Activated effector memory CD4-positive, alpha-beta T cell treated with anti-CD3 and anti-CD28 coated beads, Interleukin-2, amount 50 U/mL, for 16 hours (primary cell): ENCODE data around the gene RNF182.
"Not testable (repeated sequence)": the region's sequence is repeated elsewhere in the genome, so short reads cannot be mapped to it uniquely, and the experiment has no call there.

Source experiments
- DNase-seq: peaks from one replicate; pipeline ENCODE4 v3.0.0-alpha.2; 2020

RNF182 gene

DNA sequence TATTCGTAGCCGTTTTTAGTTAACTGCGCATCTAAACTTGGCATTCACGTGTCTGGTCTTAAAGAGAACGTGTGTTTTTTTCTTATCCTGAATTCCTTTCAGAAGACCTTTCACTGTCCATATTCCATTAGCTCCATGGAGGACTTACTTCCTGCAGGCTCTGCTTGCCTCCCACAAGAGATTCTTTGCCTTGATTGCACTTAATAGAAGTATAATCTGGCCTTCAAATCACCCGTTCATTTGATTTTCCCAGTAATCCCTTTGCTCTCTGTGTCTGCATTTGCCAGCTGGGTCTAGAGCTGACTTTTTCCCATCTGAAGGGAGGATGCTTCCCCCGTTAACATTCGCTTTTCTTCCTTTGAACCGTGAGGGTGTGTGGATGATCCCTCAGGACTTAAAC is 79.5 kb downstream of the RNF182 start:
- no peak for DNase-seq

DNA sequence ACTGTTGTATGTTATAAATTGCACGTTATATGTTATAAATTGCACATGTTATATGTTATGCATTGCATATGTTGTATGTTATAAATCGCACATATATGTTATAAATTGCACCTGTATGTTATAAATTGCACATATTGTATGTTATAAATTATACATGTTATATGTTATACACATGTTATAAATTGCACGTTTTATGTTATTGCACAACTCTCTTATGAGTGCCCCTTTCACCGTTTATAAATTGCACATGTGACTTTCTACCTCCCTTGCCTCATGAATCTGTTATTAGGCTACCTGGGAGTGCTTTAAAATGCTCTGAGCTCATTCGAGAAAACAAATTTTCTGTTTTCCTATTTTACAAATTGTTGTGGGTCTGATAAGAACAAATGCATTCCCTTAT is 84.1 kb downstream of the RNF182 start:
- DNase-seq: no peak

DNA sequence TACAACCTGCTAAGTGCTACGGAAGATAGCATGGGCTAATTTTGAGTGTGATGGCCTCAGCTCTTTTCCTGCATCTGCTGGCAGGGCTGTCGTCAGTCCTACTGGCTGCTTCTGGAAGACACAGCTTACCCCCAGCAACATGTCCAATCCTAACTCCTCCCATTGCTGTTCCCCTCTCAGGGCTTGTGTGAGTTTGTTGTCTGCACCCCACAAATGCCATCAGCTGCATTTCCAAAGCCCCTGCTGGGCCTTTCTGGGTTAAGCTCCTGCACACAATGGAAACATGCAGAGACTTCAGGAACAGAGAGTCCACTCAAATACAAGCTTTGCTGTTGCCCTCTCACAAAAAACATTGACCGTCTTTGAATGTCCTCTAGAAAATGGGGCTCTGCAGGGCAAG is 84.7 kb downstream of the RNF182 start:
- no peak for DNase-seq

DNA sequence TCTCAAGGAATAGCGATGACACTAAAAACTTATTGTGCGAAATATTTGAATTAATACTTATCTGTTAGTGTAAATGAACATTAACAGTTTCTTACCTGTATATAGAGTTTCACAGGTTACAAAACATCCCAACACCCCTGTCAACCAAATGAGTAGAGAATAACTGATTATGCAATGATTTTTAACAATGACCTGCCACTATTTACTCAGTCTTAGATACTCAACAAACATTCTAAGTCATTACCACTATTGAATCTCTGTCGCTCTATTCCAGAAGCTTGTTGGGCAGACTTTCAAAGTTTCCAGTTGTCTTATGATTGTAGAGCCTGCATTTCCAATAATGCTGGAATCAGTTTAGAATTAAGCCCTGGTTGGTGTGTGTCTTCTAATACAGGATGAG is 85.5 kb downstream of the RNF182 start:
- no peak for DNase-seq

DNA sequence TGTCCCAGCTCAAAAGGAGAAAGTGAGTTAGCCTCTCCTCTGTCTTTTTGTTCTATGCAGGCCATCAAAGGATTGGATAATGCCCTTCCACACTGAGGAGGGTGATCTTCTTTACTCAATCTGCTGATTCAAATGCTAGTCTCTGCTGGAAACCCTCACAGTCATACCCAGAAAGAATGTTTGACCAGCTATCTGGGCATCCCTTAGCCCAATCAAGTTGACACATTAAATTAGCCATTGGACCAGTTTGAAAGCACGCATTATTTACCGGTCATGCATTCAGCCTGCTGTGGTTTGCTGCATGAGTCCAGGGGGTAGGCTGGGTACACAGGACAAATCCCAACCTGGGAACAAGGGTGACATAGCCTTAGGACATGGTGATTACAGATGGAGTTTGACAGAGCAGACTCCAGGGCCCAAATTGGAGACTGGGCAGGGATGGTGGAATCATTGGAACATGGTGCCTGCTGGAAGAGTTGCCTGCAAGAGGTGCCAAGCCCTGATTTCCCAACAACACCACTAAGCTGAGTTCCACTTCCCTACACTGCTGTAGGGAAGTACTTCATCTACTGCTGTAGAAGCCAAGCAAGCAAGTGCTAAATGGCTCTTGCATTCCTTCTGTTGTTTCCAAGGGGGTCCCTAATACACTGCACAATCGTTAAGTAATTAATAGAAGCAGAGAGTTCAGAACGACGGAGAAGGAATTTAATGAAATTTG is 87.7 kb downstream of the RNF182 start:
- DNase-seq: no peak

DNA sequence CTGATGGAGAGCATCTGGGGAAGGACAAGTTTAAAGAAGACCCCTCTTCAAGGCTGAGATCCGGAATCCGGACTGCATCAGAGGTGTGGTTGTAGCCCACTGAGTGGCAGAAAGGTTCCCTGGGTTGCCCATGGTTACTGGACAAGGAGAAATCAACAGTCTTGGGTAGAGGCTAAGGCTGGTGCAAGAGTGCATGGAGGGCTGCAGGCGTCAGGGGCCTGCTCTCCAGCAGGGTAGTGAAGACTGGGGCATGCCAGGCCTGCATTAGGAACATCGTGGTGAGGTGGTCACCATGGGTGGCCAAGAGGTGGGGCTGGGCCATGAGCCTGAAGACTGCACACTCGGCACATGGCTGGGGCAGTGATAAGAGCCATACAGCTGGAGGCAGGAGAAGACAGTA is 91.2 kb downstream of the RNF182 start:
- no peak for DNase-seq

DNA sequence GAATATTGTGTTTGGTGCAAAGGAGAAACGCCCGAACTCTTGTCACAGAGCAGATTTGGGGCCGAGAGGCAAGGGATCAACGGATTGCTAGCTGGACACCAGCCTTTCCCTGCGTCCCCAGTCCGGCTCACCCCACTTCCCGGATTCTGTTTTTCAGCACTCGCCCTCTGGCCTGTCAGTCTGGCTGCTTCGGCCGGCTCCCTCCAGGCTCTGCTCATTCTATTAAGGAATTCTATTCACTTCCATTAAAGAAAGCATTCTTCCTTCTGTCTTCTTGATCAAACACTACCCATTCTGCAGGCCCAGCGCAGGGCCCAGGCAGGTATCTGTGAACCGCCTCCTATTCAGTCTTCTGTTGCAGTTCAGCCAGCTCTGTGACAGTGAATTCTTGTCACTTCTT is 91.7 kb downstream of the RNF182 start:
- DNase-seq: no peak

DNA sequence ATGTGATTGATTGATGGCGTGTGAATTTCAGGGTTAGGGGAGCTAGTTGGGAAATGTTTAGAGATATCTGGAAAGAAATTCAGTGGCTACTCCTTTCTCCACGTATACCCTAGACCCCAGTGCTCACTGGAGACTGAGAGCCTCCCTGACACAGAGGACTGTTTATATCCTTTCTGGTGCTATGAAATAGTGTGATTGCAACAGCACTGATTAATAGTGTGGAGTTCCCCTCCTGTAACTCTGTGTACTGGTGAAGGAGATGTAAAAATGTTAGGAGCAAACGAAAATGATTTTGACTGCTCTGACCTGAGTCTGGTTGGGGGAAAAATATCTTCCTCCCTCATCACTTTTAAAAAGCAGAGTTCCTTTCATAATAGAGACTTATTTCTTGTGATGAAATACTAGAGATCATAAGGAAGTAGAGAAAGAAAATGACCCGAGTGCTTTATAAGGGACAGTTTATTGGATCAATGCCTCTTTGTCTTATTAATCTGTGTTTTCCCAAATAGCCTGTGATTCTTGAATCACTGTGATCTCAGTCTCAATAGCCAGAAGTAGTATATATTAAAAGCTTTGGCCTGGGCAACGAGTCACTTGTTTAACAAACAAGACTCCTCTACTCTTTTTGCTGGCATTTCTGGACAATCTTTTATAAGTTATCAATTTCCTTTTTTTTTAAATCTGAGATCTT is 92.3 kb downstream of the RNF182 start:
- DNase-seq: no peak

DNA sequence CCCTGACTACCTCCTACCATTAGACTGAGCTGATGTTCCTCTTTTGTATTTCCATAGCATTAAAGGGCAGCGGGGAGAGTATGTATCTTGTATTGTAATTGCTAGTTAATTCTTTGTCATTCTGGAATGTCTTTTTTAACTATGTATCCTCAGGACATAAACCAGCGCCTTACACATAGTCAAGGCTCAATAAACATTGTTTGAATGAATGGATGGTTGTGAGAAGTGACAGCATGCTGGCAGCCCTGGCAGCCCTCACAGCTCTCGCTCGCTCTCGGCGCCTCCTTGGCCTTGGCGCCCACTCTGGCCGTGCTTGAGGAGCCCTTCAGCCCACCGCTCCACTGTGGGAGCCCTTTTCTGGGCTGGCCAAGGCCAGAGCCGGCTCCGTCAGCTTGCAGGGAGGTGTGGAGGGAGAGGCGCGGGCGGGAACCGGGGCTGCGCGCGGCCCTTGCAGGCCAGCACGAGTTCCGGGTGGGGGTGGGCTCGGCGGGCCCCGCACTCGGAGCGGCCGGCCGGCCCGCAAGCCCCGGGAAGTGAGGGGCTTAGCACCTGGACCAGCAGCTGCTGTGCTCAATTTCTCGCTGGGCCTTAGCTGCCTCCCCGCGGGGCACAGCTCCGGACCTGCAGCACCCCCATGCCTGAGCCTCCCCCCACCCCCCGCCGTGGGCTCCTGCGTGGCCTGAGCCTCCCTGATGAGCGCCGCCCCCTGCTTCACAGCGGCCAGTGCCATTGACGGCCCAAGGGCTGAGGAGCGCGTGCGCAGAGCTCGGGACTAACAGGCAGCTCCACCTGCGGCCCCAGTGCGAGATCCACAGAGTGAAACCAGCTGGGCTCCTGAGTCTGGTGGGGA is 93.1 kb downstream of the RNF182 start:
- no peak for DNase-seq

DNA sequence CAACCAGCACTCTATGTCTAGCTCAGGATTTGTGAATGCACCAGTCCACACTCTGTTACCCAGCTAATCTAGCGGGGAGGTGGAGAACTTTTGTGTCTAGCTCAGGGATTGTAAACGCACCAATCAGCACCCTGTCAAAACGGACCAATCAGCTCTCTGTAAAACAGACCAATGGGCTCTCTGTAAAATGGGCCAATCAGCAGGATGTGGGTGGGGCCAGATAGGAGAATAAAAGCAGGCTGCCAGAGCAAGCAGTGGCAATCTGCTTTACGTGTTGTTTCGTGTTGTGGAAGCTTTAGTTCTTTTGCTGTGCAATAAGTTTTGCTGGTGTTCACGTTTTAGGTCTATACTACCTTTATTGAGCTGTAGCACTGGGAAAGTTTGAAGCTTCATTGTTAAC is 93.8 kb downstream of the RNF182 start:
- not testable (repeated sequence) for DNase-seq

DNA sequence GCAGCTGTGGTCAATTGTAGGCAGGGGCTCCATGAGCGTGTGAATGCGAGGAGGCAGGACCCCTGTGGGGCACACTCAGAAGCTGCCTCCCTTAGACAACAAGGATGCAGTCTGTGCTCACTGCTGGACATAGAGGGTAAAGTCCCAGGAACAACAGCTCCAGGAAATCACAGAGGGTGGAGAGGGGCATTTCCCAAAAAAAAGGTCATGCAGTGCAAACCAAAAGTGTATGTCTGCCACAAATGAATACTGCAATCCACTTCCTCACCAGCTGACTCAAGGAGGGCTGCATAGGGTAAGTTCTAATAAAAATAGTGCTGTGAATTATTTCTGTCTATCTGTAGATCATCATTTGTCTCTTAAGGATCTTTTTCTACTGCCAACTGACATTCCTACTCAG is 95.8 kb downstream of the RNF182 start:
- DNase-seq: no peak

DNA sequence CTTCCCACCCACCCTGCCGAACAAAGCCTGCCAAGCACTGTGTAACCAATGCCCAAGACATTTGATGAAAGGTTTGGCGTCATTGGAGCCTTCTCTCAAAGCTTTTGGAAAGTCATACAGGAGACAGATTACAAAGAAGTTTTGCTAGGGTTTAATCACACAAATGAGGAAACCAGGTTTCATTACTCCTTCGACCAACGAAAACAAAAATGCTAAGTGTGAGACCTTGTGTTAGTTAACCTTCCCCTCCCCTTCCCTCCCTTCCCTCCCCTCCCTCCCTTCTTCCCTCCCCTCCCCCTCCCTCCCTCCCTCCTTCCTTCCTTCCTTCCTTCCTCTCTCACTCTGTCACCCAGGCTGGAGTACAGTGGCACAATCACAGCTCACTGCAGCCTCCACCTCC is 96.7 kb downstream of the RNF182 start:
- DNase-seq: no peak

DNA sequence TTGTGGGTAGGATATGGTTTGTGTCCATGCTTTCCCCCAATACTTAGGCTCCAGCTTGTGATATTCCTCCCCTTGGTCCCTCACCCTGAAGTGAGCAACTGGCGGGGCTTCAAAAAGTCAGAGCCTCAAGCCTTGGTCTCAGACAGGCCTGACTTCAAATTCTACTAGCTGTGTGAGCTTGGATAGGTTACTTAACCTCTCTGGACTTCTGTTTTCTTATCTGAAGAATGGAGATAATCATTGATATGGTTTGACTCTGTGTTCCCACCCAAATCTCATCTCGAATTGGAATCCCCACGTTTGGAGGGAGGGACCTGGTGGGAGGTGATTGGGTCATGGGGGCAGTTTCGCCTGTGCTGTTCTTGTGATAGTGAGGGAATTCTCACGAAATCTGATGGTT is 97.9 kb downstream of the RNF182 start:
- no peak for DNase-seq

DNA sequence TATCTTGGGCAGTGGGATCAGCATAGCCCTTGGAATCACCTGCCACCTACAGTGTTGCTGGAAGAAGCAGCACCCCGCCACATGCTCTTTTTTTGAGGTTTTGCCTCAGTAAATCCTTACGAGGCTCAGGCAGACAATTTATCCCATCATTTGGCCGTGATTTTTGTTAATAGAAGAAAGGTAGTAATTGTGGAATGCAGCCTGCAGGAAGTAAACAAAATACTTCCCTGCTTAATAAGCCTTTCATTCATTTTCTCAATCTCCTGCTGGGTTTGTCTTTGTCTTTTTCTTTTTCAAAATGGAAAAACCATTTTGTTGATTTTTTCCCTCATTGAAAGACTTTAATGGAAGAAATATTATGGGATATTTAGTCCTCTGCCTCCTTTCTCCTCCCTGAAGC is 99.1 kb downstream of the RNF182 start:
- no peak for DNase-seq

DNA sequence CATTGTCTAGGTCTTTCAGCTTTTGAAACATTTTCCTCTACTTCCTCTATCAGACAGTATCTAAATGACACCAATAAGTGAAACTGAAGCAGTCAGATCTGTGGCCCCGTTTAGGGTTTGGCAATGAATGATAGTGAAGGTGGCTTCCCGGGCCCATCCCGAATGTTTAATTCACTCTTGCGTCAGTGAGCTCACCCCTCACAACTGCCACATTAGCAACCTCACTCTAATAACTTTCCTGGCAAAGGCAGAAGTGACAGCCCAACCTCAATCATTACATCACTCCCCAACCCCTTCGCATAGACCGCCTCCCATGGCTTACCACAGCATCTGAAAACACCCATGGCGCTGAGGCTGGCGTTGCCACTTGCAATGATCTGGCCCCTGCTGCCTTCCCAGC is 100.4 kb downstream of the RNF182 start:
- DNase-seq: no peak

DNA sequence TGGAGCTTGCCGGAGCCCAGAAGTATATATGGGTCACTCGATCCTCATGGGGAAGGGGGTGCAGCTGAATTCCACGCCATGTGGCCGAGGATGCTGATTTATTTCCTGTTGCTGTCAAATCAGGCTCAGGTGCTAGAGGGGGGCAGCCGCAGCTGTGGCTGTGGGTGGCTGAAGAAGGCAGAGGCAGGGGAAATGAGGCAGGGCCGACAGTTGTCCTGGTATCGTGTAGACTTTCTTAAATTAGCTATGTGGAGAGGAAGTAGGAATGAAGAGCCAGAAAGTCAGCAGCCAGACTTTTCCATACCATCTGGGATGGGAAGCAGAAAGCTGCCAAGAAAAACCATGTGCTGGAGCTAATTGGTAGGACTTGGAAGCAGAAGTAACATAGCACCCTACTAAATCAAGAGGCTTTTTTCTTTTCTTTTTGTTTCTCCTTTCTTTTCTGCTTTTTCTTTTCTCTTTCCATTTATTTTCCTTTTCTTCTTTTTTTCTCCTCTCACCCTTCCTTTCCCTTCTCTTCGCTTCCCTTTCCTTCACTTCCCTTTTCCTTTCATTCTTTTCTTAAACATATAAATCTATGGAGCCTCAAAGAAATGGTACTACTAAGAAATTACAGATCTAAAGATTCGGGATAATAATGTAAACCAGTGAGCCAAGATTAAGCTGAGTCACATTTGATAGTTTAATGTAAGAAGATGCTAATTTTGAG is 102.2 kb downstream of the RNF182 start:
- DNase-seq: no peak

DNA sequence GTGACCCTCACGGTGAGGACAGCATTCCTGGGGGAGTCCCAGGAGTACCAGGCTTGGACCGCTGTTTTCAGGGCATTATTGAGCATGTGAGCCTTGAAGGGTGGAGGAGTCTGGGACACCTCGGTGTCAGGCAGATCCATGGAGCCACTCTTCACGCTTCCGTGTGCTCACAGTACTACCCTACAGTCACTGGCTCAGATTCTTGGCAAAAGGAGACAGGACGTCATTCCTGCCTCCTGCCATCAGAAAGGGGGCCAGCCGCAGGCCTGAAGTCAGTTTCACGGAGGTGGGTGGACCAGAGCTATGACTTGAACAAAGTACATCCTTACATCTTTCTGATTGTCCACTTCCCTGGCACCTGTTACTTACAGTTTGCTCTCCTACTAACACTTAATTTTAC is 103.9 kb downstream of the RNF182 start:
- DNase-seq: no peak

DNA sequence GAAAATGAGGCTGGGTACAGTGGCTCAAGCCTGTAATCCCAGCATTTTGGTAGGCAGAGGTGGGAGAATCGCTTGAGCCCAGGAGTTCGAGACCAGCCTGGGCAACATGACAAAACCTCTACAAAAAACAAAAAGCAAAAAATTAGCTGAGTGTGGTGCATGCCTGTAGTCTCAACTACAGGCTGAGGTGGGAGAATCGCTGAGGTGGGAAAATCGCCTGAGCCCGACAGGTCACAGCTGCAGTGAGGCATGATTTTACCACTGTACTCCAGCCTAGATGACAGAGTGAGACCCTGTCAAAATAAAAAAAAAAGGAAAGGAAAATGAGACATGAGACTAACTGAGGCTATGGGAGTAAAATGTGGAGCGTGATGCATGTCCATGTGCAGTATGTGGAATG is 104.9 kb downstream of the RNF182 start:
- no peak for DNase-seq
